HuH-7.5 (cell line): ENCODE measurements around the gene RITA1.

ENCODE experiments used
- DNase-seq: peaks from one replicate; pipeline ENCODE4 v3.0.0; 2011; ENCODE audit warnings: low spot score

Gene RITA1

GRCh38 chr12:113154351-113154973, 31.1 kb upstream of the RITA1 start:
- no peak for DNase-seq

DNA sequence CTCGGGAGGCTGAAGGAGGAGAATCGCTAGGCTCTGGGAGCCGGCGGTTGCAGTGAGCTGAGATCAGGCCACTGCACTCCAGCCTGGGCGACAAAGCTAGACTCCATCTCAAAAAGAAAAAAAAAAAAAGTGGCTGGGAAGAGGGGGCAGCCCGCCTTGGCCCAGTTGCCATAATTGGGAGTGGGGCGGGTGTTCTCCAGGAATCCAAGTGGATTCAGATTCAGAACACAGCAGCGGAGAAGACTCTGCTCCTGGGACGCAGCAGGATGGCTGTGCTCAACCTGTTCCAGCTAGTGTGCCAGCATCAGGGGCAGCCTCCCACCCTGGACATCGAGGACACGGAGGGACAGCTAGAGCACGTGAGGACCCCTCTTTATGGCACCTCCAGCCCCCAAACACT, 30.5 kb upstream of the RITA1 start:
- DNase-seq, result no peak

DNA sequence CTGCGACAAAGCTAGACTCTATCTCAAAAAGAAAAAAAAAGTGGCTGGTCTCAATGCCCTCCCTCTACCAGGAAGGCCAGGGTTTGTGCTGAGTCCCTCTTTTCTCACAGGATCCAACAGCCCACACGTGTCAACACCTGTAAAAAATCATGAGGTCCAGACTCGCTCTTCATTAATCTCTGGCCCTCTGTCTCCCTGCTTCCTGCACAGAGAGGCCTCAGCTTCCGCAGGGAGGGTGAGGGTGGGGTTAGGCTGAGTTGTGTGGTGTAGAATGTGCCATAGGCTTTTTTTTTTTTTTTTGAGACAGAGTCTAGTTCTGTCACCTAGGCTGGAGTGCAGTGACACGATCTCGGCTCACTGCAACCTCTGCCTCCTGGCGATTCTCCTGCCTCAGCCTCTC, 29.9 kb upstream of the RITA1 start:
- no peak for DNase-seq

- DNase-seq, result no peak
These were observed 28.2 kb upstream of the RITA1 start for GRCh38 chr12:113157218-113157859.

GRCh38 chr12:113158439-113159203, 26.9 kb upstream of the RITA1 start:
- no peak for DNase-seq

DNA sequence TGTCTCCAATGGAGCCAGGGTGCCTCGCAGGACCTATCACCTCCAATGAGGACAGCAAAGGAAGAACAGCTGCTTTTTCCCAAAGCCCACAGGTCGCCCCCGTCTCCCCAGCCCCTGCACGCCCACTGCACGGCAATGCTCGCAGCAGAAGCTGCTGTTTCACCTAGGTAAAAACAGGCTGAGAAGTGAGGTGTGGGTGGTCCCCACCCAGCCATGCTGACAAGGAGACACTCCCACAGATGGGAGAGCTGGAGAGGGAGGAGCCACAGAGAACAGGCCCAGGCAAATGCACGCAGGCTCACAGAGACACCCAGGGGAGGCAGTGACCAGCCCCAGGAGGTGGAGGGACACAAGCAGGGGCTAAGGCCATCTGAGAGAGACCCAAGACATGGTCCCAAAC, 25.6 kb upstream of the RITA1 start:
- DNase-seq, result no peak

DNA sequence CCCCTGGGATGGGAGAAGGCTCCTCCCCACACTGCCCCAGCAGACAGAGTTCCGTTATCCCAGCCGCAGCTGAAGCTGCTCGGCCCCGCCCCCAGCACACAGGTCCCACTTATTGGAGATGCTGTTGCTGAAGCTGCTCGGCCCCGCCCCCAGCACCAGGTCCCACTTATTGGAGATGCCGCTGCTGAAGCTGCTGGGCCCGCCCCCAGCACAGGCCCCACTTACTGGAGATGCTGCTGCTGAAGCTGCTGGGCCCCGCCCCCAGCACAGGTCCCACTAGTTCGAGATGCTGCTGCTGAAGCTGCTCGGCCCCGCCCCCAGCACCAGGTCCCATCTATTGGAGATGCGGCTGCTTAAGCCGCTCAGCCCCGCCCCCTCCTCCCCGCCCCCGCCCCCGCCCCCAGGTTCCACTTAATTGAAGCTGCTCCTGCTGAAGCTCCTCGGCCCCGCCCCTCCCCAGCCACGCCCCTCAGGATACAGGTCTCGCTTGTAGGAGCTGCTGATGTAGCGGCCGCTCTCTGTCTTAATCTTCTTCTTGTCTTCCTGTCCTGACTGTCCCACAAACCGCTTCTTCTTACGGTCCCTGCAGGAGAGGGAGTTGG, 24.0 kb upstream of the RITA1 start:
- DNase-seq, result peak; percentile 58

DNA sequence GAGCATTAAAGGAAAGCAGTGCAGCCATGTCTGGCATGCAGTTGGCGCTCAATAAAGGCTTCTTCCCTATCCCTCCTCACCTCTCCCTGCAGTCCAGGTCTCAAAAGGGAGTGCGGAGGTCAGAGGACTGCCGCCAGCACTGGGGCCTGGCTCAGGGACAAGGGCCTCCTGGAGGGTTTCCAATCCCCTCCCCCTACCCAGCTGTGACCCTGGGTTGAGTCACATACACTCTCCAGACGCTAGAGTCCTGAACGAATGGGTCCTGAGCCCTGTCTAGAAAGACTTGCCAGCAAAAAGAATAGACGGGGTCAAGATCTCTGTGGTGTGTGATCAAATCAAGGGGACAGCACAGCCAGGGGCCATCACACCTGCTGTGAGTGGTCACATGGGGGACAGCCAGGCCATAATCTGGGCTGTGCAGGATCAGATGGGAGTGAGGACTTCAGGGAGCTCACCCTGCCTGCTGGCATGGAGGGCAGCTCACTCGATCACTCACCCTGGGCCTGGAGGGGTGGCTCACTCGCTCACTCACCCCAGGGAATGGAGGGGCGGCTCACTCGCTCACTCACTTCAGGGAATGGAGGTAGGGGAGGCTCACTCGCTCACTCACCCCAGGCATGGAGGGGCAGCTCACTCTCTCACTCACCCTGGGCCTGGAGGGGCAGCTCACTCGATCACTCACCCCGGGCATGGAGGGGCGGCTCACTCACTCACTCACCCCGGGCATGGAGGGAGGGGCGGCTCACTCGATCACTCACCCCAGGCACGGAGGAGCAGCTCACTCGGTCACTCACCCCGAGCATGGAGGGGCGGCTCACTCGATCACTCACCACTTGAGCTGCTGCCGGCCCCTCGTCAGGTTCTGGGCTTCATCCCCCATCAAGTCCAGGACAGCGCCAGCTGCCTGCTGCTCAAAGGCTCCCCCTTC, 23.2 kb upstream of the RITA1 start:
- no peak for DNase-seq

- DNase-seq, result no peak
These were observed 22.5 kb upstream of the RITA1 start for GRCh38 chr12:113163030-113163360.

DNA sequence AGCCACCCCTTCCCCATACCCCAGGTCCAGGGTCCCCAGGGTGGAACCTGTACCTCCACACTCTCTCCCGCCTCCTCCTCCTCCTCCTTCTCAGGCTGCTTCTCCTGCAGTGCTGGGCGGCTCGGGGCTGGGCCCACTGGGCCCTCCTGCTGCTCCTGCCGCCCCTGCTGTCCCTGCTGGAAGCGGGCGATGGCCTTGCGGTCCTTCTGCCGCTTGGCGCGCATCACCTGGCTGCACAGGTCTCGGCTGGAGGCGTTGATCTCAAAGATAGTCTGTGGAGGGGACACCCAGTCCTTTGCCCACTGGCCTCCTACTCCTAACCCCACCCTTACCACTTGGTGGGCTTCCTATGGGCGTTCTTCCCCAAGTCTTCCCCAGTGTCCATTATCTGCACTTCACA, 21.5 kb upstream of the RITA1 start:
- DNase-seq, result no peak

GRCh38 chr12:113165521-113166450, 19.7 kb upstream of the RITA1 start:
- no peak for DNase-seq

DNA sequence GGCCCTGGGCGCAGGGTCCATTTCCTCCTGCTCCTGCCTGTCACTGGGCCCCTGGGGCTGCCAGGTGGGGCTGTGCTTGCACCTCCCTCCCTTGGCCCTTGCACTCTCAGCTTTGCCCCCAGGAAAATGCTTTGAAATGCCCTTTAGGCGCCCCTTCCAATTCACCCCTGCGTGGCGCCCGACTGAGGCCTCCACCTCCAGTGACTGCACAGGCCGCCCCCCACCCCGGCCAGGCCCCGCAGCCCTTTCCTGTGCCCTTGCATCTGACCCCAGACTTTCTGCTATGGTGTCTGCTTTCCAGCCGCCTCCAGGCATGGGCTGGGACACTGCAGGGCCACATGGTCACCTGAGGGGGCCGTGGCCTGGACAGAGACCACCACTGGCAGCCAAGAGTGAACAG, 17.7 kb upstream of the RITA1 start:
- DNase-seq, result no peak

- DNase-seq, result peak; percentile 5
These were observed 15.8 kb upstream of the RITA1 start for GRCh38 chr12:113169697-113170096.

DNA sequence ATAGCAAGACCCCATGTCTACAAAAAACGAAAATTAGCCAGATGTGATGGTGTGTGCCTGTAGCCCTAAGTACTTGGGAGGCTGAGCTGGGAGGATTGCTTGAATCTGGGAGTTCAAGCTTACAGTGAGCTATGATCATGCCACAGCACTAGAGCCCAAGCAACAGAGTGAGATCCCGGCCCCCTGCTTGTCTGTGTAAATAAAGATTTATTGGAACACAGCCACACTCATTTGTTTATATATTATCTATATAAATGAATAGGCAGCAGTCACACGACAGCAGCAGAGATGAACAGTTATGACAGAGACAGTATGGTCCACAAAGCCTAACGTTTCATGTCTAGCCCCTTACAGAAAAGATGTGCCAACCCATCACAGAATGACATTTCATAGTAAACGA, 15.1 kb upstream of the RITA1 start:
- no peak for DNase-seq

- no peak for DNase-seq
These were observed 14.6 kb upstream of the RITA1 start for GRCh38 chr12:113170926-113171325.

DNA sequence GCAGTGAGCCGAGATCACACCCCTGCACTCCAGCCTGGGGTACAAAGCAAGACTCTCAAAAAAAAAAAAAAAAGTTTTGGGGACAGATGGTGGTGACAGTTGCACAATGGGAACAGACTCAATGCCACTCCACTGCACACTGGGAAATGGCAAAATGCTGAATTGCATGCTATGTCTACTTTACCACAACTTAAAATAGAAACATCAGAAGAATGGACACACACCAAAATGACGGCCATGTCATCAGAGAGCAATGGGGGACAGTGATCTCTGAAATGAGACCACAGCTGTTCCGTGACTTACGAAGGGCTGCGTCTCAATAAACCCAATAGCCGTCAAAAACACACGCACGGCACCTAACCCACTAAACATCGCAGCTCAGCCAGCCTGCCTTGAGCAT, 14.0 kb upstream of the RITA1 start:
- DNase-seq, result no peak

DNA sequence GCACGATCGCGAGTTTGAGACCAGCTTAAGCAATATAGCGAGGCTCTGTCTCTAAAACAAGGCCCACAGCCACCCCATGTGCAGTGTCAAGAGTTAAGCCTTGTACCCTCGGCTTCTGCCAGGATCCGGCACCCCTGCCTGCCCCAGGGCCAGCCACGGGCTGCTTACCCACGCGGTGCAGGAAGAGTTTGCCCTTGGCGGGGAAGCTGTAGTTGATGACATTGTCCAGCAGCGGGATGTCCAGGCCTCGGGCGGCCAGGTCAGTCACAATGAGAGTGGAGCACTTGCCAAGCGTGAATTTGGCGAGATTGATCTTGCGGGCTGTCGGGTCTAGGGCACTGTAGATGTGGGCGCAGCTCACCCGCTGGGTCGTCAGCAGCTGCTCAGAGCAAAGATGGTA, 13.3 kb upstream of the RITA1 start:
- DNase-seq, result no peak

DNA sequence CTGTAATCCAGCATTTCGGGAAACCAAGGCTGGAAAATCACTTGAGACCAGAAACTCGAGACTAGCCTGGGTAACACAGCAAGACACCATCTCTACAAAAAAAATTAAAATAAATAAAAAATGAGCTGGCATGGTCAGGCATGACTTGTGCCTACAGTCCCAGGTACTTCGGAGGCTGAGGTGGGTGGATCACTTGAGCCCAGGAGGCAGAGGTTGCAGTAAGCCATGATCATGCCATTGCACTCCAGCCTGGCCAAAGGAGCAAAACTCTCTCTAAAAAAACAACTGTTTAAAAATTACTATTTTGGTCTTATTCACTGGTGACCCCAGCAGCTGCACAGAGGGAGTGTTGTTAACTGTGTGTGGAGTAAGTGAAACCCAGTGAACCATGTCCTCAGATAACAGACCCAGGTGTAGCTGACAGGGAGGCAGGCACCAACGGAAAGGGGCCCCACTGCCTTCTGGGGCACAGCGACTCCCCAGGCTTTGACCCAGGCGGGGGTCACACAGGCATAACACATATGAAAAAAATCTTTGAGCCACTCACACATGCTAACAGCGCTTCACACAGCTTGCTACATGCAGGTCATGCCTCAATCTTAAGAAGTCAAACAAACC, 12.3 kb upstream of the RITA1 start:
- no peak for DNase-seq

DNA sequence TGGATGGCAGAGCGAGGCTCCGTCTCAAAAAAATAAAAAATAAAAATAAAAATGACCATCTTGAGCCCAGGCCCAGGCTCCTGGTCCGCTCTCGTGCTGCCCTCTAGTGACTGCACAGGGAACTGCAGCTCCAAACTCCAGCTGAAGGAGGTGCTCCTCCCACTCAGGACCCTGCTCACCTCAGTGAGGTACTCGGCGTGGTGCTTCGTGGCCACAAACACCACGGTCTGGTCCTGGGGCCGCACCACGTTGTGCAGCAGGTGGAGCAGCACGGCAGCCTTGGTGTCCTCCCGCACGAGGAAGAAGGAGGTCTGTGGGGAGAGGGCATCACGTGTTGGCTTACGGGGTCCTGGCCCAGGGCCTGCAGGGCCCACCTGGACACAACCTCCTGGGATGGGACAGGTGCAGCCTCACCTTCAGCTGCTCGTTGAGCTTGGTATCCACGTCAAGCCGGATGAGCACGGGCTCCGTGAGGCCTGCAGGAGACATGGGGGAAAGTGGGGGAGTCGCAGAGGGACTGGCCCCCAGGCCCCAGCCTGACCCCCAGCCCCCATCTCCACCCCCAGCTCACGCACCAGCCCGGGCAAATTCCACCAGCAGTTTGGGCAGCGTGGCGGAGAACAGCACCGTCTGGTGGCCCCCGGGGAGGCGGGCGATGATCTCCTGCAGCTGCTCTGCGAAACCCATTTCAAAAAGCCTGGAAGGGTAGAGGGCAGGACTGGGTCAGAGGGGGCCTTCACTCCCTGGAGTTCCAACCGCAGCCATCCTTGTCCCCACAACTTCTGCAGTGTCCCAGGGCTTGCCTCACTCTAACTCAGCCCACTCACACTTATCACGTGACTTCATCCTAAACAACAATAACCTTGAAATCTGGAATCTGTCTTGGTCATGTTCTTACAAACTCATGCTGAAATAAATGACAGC, 10.8 kb upstream of the RITA1 start:
- DNase-seq, result peak; percentile 89
